ENCODE measurements around the gene SERPINA7.

GRCh38 chrX:105999294-105999693, 39.2 kb downstream of the SERPINA7 start:
- no peak for TF ChIP-seq POLR2A (IDR thresholded peaks at IDR 0.05)
- TF ChIP-seq CTCF (IDR thresholded peaks at IDR 0.05): no peak

Measured in right lobe of liver (tissue), 4 donors.